ENCODE measurements around the gene PDIA5.

PDIA5 gene

DNA sequence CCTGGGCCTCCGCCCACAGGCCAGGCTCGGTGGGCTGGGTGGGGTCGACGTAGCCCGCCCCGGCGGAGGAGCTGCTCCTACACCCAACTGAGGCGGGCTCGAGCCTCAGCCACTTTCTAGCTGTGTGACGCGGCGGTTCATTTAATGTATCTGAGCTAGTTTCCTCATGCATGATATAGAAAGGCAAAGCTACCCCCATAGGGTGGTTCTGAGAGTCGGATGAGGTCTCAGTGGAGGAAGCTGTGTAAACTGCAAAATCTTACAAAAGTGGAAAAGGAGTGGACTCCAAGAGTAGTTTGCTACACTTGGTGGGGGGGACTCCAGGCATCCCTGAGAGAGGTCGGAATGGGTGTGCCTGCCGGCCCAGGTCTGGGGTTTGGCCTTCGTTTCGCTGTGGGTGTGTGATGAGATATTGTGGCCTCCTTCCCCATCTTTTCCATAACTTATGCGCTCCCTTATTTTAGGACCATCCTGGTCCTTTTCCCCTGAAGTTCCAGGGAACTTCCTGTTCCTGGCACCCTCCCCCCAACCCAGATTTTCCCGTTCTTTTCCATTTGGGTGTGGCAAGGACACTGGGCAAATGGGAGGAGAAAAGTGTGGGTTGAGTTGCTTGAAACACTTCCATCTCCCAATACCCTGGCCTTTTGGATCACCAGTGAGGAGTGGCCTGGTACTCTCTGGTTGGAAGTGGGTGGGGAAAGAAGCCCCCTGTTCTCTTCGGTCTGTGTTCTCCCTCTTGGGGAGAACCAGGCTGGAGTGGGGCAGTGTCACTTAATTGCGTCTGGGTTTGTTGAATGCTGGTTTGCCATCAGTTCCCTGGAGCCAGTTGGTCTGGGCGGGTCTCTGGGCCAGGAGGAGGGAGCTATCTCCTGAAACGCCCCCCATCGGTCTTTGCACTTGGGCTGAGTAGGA is 1.1 kb downstream of the PDIA5 start:
- Mint-ChIP-seq H3K9me3 (no peaks in the 10 kb centered on the region), H3K4me3 (peak overlapping the region; percentile 72 to 76), H3K27me3 (no peaks in the 10 kb centered on the region), H3K4me1 (ENCODE audit: low read depth in 2 of 2) (peaks cover 5 to 17% of the 10 kb centered on the region in 2 donors), H3K36me3 (ENCODE audit: insufficient read depth) (no peaks in the 10 kb centered on the region), H3K27ac (peak overlapping the region in 1 of 2 donors; percentile 74)
- no peak for DNase-seq
- ATAC-seq (replicated peaks) = peak; percentile 37

- no peaks in the 10 kb centered on the region for H3K9me3 Mint-ChIP-seq
- peak overlapping the region; percentile 72 to 76 for H3K4me3 Mint-ChIP-seq
- H3K27ac Mint-ChIP-seq = no peak overlapping the region
- no peaks in the 10 kb centered on the region for H3K36me3 Mint-ChIP-seq (ENCODE audit: insufficient read depth)
- no peaks in the 10 kb centered on the region for H3K27me3 Mint-ChIP-seq
- peaks cover 5 to 17% of the 10 kb centered on the region in 2 donors for H3K4me1 Mint-ChIP-seq (ENCODE audit: low read depth in 2 of 2)
- ATAC-seq (replicated peaks) = no peak
- no peak for DNase-seq
Measured at GRCh38 chr3:123068601-123069381, 2.0 kb downstream of the PDIA5 start.

DNA sequence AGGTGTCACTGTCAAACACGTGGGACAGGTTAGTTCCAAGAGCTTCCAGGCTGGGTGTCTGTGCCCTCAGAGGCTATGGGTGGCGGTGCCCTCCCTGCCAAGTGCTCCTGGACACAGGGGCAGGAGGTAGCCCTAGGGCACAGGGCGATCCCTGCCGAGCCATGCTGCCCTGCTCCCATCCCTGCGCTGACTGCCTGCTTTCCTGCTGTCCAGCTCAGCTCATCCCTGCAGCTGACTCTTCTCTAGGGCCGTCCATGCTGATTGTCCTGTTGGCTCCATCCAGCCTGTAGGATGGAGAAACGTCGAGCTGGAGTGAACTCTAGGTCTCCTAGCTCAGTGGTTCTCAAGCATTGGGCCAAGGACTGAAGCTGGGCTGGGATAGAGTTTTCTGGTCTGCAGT is 3.7 kb downstream of the PDIA5 start:
- H3K27ac Mint-ChIP-seq = no peak overlapping the region
- no peaks in the 10 kb centered on the region for H3K9me3 Mint-ChIP-seq
- DNase-seq (no peak), ATAC-seq (replicated peaks) (no peak)
- no peak overlapping the region for H3K4me3 Mint-ChIP-seq
- no peaks in the 10 kb centered on the region for H3K27me3 Mint-ChIP-seq
- H3K4me1 Mint-ChIP-seq (ENCODE audit: low read depth in 2 of 2) = peaks cover 5 to 17% of the 10 kb centered on the region in 2 donors
- no peaks in the 10 kb centered on the region for H3K36me3 Mint-ChIP-seq (ENCODE audit: insufficient read depth)

DNA sequence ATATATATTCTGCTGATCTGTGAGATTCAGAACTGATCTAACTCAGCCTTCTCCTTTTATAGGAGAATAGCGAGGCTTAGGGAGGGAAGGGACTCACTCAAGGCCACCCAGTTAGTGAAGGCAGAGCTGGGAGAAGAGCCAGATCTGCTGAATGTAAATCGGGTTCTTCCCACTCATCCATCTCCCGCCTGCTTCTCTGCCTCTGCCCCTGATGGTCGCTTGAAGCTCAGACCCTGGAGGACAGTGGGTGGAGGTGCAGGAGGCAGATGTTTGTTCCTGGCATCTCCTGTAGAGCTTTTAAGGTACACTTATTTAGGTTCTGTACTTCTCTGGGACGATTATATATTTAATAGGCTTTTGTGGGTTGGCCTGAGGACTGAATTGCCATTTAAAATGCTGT is 4.3 kb downstream of the PDIA5 start:
- Mint-ChIP-seq H3K36me3 (ENCODE audit: insufficient read depth) (no peaks in the 10 kb centered on the region), H3K27me3 (no peaks in the 10 kb centered on the region), H3K4me3 (no peak overlapping the region), H3K9me3 (no peaks in the 10 kb centered on the region), H3K27ac (no peak overlapping the region), H3K4me1 (ENCODE audit: low read depth in 2 of 2) (peaks cover 5 to 17% of the 10 kb centered on the region in 2 donors)
- DNase-seq = no peak
- ATAC-seq (replicated peaks) = no peak

- Mint-ChIP-seq H3K4me1 (ENCODE audit: low read depth in 2 of 2) (peaks cover 5 to 17% of the 10 kb centered on the region in 2 donors), H3K27me3 (no peaks in the 10 kb centered on the region), H3K9me3 (no peaks in the 10 kb centered on the region), H3K4me3 (no peak overlapping the region), H3K36me3 (ENCODE audit: insufficient read depth) (no peaks in the 10 kb centered on the region), H3K27ac (no peak overlapping the region)
- ATAC-seq (replicated peaks) (no peak), DNase-seq (no peak)
Measured at GRCh38 chr3:123071581-123071980, 4.8 kb downstream of the PDIA5 start.

DNA sequence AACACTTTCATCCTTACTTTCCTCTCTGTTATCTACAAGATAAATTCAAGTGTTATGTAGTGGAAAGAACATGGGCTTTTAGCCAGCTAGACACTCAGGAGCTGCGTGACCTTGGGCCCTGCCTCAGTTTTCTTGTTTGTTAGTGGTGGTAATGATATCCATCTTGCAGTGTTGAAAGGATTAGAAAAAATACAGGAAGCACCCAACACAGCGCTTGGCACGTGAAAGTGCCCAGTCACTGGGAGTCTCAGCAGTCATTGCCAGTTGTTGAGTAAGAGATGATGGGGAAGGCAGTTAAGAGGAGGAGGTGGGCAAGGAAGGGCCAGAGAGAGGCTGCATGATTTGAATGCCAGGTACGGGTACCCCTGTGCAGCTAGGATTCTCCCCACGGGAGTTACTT is 5.3 kb downstream of the PDIA5 start:
- no peak for DNase-seq
- no peak overlapping the region for H3K27ac Mint-ChIP-seq
- H3K4me1 Mint-ChIP-seq (ENCODE audit: low read depth in 2 of 2) = peaks cover 5 to 15% of the 10 kb centered on the region in 2 donors

DNA sequence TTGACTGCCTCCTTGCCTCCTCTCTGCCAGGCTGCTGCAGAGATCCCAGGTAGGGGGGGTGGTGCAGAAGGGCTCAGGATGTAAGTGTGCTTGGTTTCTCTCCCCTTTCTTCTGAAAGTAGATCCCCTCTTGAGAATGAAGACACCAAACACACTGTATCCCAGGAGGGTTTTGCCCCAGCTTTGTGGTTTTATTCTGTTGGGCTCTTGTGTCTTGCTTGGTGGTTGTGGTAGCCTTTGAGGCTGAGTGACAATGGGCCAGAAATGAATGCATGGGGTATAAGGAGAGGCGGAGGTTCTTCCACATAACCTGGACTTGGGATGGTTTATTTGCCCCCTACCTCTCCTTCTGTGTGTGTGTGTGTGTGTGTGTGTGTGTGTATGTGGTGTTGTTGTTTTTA is 5.7 kb downstream of the PDIA5 start:
- no peak for ATAC-seq (replicated peaks)
- H3K9me3 Mint-ChIP-seq = no peaks in the 10 kb centered on the region
- peaks cover 5 to 15% of the 10 kb centered on the region in 2 donors for H3K4me1 Mint-ChIP-seq (ENCODE audit: low read depth in 2 of 2)
- H3K4me3 Mint-ChIP-seq = no peak overlapping the region
- no peaks in the 10 kb centered on the region for H3K27me3 Mint-ChIP-seq
- DNase-seq = no peak
- no peaks in the 10 kb centered on the region for H3K36me3 Mint-ChIP-seq (ENCODE audit: insufficient read depth)
- no peak overlapping the region for H3K27ac Mint-ChIP-seq

More for the DNA sequence above, 5.3 kb downstream of the PDIA5 start:
- ATAC-seq (replicated peaks) = no peak
- H3K9me3 Mint-ChIP-seq = no peaks in the 10 kb centered on the region
- H3K27me3 Mint-ChIP-seq = no peaks in the 10 kb centered on the region
- no peak overlapping the region for H3K4me3 Mint-ChIP-seq
- H3K36me3 Mint-ChIP-seq (ENCODE audit: insufficient read depth) = no peaks in the 10 kb centered on the region

- no peak for ATAC-seq (replicated peaks)
- Mint-ChIP-seq H3K36me3 (ENCODE audit: insufficient read depth) (no peaks in the 10 kb centered on the region), H3K27ac (no peak overlapping the region), H3K4me1 (ENCODE audit: low read depth in 2 of 2) (peaks cover 0 to 5% of the 10 kb centered on the region in 2 donors), H3K4me3 (no peak overlapping the region), H3K9me3 (no peaks in the 10 kb centered on the region), H3K27me3 (no peaks in the 10 kb centered on the region)
- DNase-seq = no peak
Measured at GRCh38 chr3:123075359-123075758, 8.5 kb downstream of the PDIA5 start.

- no peak for ATAC-seq (replicated peaks)
- H3K36me3 Mint-ChIP-seq (ENCODE audit: insufficient read depth) = no peaks in the 10 kb centered on the region
- no peaks in the 10 kb centered on the region for H3K9me3 Mint-ChIP-seq
- H3K4me3 Mint-ChIP-seq = no peak overlapping the region
- no peak for DNase-seq
- no peaks in the 10 kb centered on the region for H3K27me3 Mint-ChIP-seq
- H3K27ac Mint-ChIP-seq = no peak overlapping the region
- peaks cover 0 to 5% of the 10 kb centered on the region in 2 donors for H3K4me1 Mint-ChIP-seq (ENCODE audit: low read depth in 2 of 2)
Measured at GRCh38 chr3:123076112-123076495, 9.3 kb downstream of the PDIA5 start.

DNA sequence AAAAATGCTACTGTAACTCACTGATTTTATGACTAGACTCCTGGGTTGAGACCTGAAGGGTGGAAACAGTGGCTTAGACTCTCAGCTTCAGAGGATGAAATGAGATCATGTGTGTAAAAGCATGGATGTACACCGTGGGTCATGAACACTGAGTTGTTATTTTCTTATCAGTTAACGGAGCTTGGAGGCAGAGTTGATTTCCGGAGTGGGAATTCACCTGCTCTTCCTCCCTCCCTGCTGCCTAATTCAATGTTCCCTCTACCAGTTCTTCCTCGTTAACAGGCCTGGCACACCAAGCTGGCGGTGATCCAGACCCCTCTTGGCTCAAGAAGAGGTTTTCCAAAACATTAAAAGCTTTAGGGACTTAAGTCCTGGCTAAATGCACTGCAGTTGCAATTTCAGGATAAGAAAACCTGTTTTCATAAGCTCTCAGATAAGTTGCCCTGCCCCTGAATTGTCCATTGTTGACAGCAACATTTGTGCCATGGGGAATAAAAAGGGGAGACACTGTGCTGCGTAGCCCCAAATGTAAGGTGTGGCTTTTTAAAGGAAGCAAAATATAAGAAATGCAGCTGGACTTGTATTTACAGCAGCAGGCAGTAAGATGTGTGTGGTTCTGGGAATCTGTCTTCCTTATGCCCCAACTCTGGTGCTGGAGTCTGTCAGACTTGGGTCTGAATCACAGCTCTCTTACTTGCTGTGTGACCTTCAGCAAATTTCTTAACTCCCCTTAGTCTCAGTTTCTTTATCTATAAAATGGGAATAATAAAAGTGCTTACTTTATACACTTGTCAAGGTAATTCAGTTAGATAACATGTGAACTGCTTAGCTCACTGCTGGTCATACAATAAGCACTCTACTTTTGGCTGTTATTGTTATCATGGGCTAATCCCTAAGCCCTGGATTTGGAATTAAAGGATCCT is 9.9 kb downstream of the PDIA5 start:
- ATAC-seq (replicated peaks) (no peak), DNase-seq (no peak)
- H3K27ac Mint-ChIP-seq = no peak overlapping the region
- no peaks in the 10 kb centered on the region for H3K27me3 Mint-ChIP-seq
- no peaks in the 10 kb centered on the region for H3K9me3 Mint-ChIP-seq
- H3K4me3 Mint-ChIP-seq = no peak overlapping the region
- peaks cover 0 to 8% of the 10 kb centered on the region in 2 donors for H3K4me1 Mint-ChIP-seq (ENCODE audit: low read depth in 2 of 2)
- no peaks in the 10 kb centered on the region for H3K36me3 Mint-ChIP-seq (ENCODE audit: insufficient read depth)

DNA sequence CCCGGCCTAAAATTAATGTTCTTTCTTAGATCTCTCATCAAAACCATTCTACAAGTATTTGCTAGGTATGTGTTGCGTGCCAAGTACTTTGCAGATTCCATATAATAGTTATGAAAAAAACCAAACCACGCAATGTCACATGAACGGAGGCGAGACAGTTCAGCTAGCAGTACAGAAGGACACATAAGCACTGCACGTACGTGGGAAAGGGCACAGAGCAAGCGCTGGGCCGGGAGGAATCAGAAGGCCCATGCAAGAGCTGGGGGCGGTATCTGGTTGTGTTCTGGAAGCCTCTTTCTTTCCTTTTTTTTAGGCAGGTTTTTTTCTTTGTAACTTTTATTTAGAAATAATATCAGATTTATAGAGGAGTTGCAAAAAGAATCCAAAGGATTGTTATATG is 11.3 kb downstream of the PDIA5 start:
- ATAC-seq (replicated peaks) = no peak
- Mint-ChIP-seq H3K27me3 (no peaks in the 10 kb centered on the region), H3K9me3 (no peaks in the 10 kb centered on the region), H3K36me3 (ENCODE audit: insufficient read depth) (no peaks in the 10 kb centered on the region), H3K4me3 (no peak overlapping the region), H3K27ac (no peak overlapping the region), H3K4me1 (ENCODE audit: low read depth in 2 of 2) (peaks cover 0 to 14% of the 10 kb centered on the region in 2 donors)
- DNase-seq = no peak

DNA sequence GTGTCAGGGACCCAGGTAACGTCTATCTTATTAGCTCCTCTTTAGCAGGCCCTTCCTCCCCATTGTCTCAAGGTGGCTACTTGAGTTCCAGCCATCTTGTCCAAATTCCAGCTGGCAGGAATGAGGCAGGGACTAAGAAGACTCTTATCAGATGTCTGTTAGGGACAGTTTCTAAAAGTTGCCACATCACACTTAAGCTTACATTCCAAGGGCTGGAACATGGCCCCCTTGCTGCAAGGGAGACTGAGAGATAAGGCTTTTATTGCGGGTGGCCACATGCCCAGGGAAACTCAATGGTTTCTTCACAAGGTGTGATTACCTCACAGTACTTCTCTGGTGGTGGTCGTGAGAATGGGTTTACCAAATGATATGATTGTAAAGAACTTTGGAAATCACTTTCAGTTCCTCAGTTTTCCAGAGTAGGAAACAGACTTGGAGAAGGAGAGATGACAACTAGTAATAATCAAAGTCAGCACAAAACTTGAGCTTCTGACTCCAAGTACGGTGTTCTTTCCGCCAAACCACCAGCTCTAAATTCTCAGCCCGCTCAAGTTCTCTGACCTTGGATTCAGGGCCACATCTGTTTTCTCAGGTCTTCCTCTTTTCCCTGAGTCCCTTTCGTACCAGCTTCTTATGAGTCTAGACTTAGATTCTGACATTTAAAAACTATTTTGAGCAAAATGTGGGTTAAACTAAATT is 14.2 kb downstream of the PDIA5 start:
- no peak overlapping the region for H3K4me3 Mint-ChIP-seq
- H3K4me1 Mint-ChIP-seq (ENCODE audit: low read depth in 2 of 2) = peaks cover 0 to 33% of the 10 kb centered on the region in 2 donors
- ATAC-seq (replicated peaks) (no peak), DNase-seq (no peak)
- H3K36me3 Mint-ChIP-seq (ENCODE audit: insufficient read depth) = no peaks in the 10 kb centered on the region
- H3K9me3 Mint-ChIP-seq = no peaks in the 10 kb centered on the region
- no peaks in the 10 kb centered on the region for H3K27me3 Mint-ChIP-seq
- H3K27ac Mint-ChIP-seq = no peak overlapping the region
